DND-41 (cell line): ENCODE measurements around the gene PIK3R4.

Experiments used
- EZH2 ChIP-seq: IDR thresholded peaks from 3 replicates; pipeline ENCODE4 v1.6.1; 2012; ENCODE audit warnings: borderline replicate concordance, low read depth, mild to moderate bottlenecking, moderate library complexity, low read length, inconsistent platforms; ENCODE audit not compliant: severe bottlenecking
- TF ChIP-seq, protein P1 (sequence below): IDR thresholded peaks from 2 replicates; pipeline ENCODE4 v1.5.1; 2012; ENCODE audit warnings: borderline replicate concordance, low read length, moderate library complexity, mild to moderate bottlenecking; ENCODE audit not compliant: poor library complexity, severe bottlenecking; ENCODE audit errors: extremely low read depth

DNA sequence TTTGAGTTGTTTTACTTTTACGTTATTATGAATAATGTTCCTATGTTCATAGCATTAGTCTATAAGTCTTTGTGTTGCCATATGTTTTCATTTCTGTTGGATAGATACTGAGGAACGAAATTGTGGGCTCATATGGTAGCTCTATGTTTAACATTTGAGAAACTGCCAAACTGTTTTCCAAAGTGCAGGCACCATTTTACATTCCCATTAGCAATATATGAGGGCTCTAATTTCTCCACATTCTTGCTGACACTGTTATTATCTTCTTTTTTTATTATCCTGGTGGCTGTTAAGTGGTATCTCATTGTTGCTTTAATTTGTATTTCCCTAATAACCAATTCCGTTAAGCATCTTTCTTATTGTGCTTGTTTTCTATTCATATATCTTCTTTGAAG is 1.8 kb upstream of the PIK3R4 start:
- no peak for TF ChIP-seq EZH2
- TF ChIP-seq, protein P1, sequence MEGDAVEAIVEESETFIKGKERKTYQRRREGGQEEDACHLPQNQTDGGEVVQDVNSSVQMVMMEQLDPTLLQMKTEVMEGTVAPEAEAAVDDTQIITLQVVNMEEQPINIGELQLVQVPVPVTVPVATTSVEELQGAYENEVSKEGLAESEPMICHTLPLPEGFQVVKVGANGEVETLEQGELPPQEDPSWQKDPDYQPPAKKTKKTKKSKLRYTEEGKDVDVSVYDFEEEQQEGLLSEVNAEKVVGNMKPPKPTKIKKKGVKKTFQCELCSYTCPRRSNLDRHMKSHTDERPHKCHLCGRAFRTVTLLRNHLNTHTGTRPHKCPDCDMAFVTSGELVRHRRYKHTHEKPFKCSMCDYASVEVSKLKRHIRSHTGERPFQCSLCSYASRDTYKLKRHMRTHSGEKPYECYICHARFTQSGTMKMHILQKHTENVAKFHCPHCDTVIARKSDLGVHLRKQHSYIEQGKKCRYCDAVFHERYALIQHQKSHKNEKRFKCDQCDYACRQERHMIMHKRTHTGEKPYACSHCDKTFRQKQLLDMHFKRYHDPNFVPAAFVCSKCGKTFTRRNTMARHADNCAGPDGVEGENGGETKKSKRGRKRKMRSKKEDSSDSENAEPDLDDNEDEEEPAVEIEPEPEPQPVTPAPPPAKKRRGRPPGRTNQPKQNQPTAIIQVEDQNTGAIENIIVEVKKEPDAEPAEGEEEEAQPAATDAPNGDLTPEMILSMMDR = no peak
